HG03469 (cell line): Measurements from ENCODE around the gene TMEM97.

Source experiments
- ATAC-seq: cut with Tn5 transposase; IDR thresholded peaks from one replicate; pipeline ENCODE4 v1.9.1; 2021; ENCODE audit warnings: mild to moderate bottlenecking, moderate library complexity, moderate number of reproducible peaks; ENCODE audit not compliant: unreplicated experiment

Gene TMEM97

DNA sequence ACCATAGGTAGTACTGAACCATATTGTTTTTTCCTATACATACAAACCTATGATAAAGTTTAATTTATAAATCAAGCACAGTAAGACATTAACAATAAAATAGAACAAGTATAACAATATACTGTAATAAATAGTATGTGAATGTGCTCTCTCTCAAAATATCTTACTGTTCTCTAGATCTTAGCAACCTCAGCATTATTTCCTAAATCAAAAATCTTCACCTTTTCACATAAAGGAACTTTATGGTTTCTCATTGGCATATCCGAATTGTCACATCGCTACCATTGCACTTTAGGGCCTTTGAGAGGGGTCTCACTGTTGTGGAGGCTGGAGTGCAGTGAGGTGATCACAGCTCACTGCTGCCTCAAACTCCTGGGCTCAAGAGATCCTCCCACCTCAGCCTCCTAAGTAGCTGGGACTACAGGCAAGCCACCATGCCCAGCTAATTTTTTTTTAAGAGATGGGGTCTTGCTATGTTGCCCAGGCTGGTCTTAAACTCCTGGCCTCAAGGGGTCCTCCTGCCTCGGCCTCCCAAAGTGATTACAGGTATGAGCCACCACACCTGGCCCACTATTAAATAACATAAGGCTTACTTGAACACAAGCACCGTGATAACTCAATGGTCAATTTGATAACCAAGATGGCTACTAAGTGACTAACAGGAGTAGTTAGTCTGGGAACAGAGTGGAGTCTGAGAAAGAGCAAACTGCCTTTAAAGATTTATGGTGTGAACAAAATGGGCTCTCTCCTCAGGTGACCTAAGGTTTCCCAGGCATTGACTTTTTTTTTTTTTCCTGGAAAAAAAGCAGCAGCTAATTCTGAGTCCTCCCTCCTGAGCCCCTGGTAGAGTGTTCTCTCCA lies 2.9 kb upstream of the TMEM97 start:
- no peak for ATAC-seq

DNA sequence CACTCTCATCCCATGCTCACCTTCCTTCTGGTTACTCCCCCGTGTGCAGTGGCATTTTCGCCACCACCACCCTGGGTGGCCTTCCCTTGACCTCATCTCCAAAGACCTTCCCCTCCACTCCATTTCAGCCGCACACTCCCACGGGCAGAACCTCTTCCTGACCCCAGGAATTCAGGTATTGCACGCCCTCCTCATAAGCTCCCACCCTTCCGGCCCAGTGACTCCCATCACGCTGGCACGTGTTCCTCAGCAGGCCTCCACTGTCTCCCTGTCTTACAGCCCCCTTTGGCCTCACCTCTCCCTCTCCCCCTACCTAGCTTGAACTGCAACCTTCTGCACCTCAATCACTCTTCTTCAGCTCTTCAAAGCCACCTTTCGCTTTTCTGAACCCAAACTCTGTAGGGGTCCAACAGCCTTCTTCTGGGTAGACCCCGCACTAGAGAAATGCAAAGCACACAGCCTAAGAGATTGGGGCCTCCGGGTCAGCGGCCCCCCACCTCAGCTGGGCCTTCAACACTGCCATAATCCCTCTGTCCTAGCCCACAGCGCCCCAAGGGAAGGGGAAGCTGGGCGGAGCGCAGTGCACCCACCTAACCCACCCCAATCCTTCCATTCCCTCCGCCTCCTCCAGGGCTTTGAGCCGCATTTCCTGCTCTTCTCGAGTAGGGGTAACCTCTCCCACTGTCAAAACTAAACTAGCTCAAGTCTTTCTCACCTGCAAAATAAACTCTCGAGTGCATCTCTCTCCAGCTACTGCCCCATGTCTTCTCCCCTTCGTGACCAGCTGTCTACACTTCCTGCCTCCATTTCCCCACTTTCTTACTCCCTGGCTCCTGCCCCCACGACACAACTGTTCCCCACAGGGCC lies 1.7 kb upstream of the TMEM97 start:
- ATAC-seq: no peak

DNA sequence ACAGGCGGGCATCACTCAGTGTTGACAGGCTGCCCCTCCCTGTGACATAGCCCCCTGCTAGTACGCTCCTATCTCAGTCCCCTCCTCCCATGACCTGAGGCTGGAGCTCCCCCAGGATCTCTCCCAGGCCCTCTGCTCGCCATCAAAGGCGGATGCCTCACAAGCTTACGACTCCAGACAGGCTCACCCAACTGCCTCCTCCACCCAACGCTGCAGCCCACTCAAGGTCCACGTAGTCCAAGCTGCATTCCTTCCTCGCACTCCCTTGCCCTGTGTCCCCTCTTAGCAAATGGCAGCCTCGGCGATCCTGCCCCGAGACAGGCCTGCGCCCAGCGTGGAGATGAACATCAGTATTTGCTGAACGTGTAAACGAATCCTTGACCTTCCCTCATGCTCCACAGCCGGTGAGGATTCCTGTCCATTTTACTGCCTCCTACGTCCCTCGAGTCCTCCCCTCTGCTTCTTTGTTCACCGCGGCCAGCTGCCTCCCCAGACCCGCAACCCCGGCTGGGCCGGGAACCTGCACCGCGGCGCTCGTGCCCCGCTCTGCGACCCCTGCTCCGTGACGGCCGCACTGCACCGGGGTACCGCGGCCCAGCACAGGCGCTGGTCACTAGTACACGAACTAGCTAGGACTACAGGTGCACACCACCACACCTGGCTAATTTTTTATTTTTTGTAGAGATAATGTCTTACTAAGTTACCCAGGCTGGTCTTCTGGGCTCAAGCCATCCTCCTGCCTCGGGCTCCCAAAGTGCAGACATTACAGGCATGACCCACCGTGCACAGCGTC lies 838 bp upstream of the TMEM97 start:
- no peak for ATAC-seq

DNA sequence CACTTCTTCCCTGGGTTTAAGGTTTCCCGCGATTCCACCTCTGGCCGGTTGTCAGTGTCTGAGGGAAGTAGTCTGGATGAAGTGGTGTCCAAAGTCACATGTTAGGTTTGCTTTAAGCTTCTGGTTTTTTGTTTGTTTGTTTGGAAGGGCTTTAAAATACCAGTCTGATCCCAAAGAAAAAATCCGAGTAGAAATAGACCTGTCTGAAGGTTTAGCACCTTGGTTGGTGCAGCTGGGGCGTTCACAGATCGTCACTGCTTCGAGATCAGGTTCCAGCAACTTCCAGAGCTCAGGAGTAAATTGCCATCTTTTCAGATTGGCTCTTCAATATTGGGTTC lies 567 bp downstream of the TMEM97 start:
- no peak for ATAC-seq

DNA sequence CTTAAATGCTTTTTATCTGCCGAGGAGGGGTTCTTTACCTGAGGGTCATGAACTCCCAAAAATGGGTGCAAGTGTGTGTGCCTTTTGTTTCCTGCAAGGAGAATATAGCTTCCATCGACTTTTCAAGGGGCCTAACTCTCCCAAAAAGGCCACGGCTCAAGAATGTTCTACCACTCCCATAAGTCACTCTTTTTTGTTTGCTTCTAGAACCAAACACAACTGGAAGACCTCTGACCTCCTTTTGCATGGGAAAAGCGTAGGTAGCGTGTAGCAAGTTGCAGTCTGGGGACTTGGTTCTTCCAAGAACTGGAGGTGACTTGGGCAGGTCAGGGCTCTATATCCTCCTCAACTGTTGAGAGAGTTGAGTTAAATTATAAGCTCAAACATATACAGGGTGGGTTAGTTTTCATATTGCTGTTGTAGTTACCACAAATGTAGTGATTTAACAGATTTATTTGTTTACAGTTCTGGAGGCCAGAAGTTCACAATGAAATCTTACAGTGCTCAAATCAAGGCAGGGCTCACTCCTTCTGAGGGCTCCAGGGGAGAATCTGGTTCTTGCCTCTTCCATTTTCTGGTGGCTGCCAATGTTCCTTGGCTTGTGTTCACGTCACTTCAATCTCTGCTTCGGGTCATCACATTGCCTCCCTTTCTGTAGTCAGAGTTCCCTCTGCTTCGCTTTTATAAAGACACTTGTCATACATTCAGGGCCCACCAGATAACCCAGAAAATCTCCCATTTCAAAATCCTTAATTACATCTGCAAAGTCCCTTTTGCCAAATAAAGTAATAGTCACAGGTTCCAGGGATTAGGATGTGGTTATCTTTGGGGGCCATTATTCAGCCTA lies 1.4 kb downstream of the TMEM97 start:
- no peak for ATAC-seq

DNA sequence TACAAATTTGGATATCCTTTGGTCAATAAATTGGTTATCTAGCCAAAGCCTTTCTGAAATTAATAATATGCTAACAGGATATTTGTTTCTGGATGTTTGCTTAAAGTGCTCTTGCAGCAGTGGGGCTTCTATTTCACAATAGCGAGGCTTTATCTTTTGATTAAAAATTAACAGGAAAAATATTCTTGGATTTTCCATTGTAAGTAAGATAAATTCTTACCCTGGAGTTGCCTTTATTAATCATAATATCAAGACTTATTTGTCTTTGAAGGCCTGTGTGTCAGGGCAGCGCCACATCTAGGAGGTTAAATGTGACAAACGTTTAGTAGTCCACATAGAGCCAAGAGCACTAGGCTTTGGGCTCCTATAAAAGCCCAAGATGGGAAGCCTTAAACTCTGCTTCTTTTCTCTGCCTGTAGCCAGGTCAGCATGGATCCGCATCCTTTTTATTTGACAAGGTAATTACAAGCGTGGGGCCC lies 5.3 kb downstream of the TMEM97 start:
- no peak for ATAC-seq

DNA sequence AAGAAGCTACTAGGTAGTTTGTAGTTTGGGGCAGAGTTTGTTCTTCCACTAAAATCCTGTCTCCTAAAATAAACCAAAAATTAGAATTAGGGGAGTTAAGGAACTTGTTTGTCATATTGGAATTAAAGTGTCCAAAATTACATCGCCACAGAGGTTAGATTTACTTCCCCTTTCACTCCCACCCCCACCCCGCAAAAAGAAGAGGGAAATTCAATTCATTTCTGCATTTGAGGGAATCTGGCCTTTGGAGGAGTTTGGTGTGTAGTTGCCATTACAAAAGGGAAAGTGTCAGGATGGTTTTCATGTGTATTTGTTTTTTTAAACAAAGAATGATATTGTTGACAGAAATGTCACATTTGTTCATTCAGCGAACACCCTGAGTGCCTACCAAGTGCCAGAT lies 5.8 kb downstream of the TMEM97 start:
- no peak for ATAC-seq

DNA sequence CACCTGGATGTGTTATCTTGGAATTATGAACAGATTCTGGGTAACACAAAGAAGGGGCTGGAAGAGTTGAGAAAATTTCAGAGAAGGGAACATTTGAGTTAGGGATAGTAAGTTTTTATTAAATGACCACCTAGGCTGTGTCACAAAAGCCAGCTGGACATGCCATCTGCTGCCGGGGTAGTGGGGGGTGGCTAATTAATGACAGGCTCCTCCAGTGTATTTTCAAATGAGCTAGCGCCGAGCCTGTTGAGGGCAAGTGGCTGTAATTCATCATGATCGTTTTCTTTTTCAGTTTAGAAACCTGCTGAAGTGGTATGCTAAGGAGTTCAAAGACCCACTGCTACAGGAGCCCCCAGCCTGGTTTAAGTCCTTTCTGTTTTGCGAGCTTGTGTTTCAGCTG lies 6.2 kb downstream of the TMEM97 start:
- no peak for ATAC-seq

DNA sequence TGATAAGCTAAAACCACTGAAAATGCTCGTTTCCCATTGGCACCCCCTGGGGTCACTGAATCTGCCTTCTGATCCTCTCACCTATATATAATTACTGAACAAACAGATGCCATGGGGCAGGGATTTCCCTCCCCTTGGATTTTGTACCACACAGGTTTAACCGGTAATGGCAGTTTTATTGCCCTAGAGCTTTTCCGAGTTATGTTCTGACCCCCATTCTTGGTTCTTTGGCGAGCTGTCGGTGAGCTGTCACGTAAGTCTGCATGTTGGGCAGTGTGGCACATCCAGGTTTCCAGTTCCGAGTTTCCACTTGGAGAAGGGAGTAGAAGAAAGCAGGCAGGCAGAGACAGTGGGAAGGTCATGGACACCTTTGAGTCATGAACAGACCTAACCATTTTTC lies 7.1 kb downstream of the TMEM97 start:
- no peak for ATAC-seq

DNA sequence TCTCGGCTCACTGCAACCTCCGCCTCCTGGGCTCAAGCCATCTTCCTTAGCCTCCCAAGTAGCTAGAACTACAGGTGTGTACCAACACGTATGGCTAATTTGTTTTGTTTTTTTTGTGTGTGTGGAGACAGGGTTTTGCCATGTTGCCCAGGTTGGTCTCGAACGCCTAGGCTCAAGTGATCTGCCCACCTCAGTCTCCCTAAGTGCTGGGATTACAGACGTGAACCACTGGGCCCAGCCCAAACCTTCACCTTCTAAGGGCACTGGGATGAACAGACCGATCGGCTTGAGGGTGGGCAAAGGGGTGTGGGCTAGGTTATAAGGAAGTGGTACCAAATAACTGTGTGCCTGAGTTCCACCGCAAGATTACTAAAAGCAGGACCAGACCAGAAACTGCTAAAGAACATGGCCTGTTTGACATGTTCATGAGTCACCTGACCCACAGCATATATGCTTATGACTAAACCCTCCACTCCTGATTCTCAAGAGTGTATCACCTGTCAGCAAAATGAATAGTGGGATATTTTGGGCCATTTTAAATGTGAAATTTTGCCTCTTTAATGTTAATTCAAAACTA lies 8.1 kb downstream of the TMEM97 start:
- no peak for ATAC-seq

DNA sequence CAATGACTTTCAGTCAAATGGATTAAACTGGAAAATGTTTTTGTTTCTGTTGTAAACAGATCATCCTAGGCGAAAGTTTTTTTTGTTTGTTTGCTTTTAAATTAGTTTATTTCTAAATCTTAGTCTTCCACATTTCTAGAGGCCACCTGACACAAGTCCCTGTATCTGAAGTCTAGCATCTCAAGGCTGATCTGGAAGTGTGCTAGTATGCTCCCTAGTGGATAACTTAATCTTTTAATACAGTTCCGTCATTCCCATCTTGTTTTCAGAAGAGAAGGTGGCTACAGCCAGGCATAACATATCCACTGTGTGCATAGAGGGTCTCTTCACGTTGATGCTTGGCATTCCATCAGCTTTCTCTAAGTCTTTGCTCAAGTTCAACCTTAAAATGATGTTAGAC lies 8.7 kb downstream of the TMEM97 start:
- no peak for ATAC-seq

DNA sequence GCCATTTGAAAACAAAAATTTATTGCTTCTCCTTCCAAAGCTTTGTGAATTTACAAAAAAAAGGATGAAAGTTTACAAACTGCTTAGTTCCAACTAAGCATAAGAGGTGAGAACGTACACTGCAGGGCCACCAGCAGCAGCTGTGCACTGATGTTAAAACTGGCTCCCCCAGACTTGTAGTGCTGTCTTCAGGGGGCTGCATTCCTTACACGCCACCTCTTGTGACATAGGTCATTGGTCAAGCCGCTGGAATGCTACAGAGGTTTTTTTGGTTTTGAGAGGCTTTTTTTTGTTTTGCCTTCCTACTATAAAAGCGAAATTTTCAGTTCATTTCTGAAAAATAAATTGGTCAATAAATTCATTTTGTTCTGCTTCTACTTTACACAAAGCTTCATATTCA lies 9.3 kb downstream of the TMEM97 start:
- no peak for ATAC-seq

DNA sequence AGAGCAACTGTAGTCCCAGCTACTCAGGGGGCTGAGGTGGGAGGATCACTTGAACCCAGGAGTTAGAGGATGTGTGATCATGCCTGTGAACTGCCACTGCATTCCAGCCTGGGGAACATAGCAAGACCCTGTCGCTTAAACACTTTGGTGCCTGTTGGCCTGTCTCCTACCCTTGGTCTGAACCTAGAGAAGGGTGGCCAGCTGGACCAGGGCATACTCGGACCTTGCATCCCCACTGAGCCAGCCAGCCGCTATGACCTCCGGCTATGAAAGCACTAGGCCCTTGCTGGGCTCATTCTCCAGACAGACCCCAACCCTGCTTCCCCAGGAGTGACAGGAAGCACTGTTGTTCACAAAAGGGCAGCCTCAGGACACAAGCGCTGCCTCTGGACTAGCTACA lies 11.7 kb downstream of the TMEM97 start:
- no peak for ATAC-seq

DNA sequence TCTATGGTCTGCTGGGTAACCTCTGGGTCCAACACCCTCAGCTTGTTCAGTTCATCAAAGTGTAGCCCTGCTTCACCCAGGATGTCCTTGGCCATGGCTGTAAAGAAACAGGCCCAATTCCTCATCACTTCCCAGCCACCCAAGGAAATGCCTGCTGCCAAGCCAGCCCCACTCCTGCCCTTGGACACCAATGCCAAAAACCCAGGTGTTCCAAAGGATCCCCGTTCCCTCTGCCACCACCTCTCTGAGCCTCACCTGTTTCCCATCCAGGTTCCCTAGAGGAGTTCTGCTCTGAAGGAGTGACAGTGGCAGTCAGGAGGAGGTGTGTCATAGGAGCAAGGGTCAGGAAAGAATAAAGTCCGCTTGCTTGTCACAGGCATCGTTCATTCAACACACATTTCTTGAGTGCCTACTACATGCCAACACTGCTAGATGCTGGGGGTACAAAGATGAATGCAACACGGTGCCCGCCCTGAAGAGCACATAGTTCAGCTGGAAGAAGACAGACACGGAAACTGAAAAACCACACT lies 13.0 kb downstream of the TMEM97 start:
- ATAC-seq: no peak

DNA sequence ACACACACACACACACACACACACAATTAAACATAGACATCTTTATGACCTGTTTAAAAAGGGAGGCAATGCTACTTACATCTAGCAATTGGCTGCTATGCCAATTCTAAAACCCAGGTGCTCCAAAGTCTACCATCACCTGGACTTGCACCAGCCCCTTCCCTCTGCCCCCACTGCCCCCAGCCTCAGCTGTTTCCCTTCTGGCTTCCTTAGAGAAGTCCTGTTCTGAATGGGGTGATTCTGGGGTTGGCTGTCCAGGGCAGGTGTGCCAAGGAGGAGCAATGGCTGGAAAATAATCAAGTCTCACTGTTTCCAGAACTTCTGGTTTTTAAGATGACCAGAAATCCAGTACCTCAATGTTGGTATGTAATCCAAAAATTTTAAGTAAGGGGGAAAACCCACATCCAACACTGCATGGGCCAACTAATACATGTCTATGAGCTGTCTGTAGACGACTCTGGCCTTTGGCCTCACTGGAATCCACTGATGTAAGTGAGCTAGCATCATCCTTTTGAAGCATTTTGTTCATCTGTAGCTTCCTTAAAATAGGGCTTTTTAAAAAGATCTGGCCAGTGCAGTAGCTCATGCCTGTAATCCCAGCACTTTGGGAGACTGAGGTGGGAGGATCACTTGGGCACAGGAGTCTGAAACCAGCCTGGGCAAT lies 14.2 kb downstream of the TMEM97 start:
- no peak for ATAC-seq

DNA sequence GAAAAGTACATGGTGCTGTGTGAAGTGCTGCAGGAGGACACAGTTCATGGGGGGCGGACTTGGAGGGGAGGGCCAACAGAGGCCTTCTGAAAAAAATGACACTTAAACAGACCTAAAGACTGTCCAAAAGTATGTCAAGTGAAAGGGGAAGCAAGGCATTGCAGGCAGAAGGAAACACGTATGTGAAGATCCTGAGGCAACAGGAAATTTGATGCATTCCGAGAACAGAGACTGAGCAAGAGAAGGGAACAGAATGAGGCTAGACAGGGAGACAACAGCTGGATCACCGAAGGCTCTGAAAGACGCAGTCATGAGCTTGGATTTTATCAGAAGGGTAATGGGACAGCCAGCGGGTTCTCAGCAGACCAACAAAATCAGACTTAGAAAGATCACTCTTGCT lies 15.2 kb downstream of the TMEM97 start:
- ATAC-seq: no peak

DNA sequence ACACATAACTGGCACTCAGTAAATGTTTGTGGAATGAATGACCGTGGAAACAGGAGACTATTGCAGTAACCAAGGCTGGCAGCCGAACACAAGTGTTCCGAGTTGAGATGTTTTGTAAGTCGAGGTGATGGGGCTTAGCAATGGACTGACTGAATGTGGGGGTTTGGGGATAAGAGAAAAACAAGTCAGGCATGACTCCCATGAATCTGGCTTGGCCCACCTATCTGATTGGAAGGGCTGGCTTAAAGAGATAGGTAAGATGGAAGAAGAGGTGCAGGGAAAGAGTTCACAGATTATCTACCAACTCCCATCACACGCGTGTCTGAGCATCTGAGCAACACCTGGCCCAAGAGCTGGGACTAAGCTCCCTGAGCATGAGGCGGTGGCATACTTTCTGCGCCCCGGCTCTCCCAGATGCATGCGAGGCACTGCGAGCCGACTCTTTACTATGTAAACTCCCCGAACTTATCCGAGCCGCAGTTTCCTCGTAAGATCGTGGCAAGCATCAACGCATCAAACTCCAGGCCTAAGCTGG lies 15.7 kb downstream of the TMEM97 start:
- ATAC-seq: no peak

DNA sequence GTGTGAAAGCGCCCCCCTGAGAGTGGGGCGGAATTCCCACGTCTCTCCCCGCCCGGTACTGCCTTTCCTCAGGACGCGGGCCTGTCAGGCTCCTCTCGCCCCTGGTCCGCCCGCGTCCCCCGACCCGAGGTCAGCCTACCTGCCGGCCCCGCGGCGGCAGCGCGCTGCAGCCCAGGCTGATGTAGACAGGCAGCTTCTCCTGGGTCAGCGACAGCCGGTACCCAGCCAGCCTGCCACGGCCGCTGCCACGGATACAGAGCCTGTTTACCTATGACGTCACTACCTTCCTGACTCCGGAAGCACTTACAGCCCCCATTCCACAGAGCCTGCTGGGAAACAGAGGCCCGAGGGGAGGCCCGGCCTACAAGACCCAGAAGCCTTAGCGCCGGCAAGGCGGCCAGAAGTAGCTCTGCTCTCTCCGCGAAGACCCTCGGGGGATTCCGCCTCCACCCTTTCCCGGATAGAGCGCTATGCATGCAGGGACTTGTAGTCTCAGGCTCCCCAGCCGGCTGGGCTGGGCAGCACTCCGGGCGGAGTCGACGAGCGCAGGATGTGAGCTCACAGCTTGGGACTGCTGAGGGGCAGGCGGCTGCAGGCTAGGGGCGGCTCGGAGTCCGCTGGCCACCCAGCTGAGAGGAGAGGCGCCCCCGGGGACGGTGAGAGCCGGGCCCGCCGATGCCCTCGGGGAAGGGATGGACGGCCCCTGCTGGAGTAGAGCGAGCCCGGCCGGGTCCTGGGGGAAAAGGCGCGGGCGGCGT lies 16.4 kb downstream of the TMEM97 start, which contains the start of the genes IFT20 and TNFAIP1:
TSS of gene IFT20 (minus strand) at position 272 of the 758 bp plus-strand sequence. CDS start 3,487 bp downstream, outside the sequence.
TSS of gene TNFAIP1 (plus strand) at position 561 of the 758 bp plus-strand sequence. CDS start 3,761 bp downstream, outside the sequence.
- ATAC-seq: peak; percentile 89
